T-helper 22 cell (primary cell): Measurements from ENCODE around the gene HJV.

Experiments
- DNase-seq: peaks from one replicate; pipeline ENCODE4 v3.0.0-alpha.2; 2020; ENCODE audit warnings: low read depth

Gene HJV

GRCh38 chr1:146021050-146021445, 487 bp downstream of the HJV start:
- DNase-seq: no peak

- DNase-seq: no peak
Measured at GRCh38 chr1:146020058-146021049, 1.2 kb downstream of the HJV start.

- no peak for DNase-seq
Measured at GRCh38 chr1:146019231-146020057, 2.1 kb downstream of the HJV start.

- DNase-seq: no peak
Measured at GRCh38 chr1:146016891-146017290, 4.6 kb downstream of the HJV start.

- no peak for DNase-seq
Measured at GRCh38 chr1:146013559-146013922, 8.0 kb downstream of the HJV start.

- DNase-seq: peak; percentile 24
Measured at GRCh38 chr1:146012703-146013558, 8.6 kb downstream of the HJV start.

- DNase-seq: no peak
Measured at GRCh38 chr1:146010126-146010738, 11.3 kb downstream of the HJV start.

- no peak for DNase-seq
Measured at GRCh38 chr1:146007489-146008133, 13.9 kb downstream of the HJV start.

- no peak for DNase-seq
Measured at GRCh38 chr1:146001709-146002108, 19.8 kb downstream of the HJV start.

- peak; percentile 25 for DNase-seq
Measured at GRCh38 chr1:145999321-146000024, 22.1 kb downstream of the HJV start.

GRCh38 chr1:145997718-145998023, 23.9 kb downstream of the HJV start:
- no peak for DNase-seq

- DNase-seq: peak; percentile 57
Measured at GRCh38 chr1:145997016-145997717, 24.4 kb downstream of the HJV start.

GRCh38 chr1:145996433-145997015, 25.0 kb downstream of the HJV start, which contains the start of gene TXNIP:
Gene TXNIP (minus strand): TSS chr1:145996579. CDS start chr1:145996266, 313 bp downstream.
- peak; percentile 87 for DNase-seq

GRCh38 chr1:145995964-145996432, 25.5 kb downstream of the HJV start:
- no peak for DNase-seq

GRCh38 chr1:145995148-145995881, 26.2 kb downstream of the HJV start:
- DNase-seq: no peak

- DNase-seq: peak; percentile 21
Measured at GRCh38 chr1:145994391-145995120, 27.0 kb downstream of the HJV start.

GRCh38 chr1:145993618-145994390, 27.7 kb downstream of the HJV start:
- DNase-seq: no peak
